COLO829 (cell line): ENCODE measurements around the gene FHIP2A.
"Not testable (repeated sequence)": the region's sequence is repeated elsewhere in the genome, so short reads cannot be mapped to it uniquely, and the experiment has no call there.

ENCODE experiments used
- DNase-seq: peaks from one replicate; pipeline ENCODE4 v3.0.0; 2012; ENCODE audit warnings: low spot score

Gene FHIP2A

DNA sequence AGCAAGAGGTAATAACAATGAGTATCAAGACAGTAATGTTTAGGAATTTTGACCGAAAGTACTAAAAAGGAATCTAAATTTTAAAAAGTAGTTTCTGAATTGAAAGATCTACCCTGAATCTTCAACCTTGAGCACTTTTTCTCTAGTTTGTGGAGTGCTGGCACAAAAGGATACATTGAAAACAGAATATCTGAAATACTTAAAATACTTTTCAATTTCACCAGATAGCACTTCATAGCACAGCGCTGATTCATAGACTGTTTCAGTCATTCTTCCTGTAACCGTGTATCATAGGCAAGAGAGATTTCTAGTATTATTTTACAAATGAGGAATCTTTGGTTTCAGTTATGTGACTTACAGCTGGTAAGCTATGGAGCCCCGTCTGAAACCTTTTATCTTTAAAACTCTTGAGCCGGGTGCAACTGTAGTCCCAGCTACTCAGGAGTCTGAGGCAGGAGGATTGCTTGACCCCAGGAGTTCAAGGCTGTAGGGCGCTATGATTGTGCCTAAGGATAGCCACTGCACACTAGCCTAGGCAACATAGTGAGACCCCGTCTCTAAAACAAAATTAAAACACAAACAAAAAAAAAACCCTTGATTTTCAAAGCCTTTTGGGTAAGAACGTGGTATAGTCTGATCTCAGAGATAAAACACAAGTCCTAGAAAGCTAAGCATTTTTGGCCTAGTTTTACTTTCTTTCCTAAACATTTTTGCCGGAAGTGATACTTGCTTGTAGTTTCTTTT is 35.1 kb downstream of the FHIP2A start:
- DNase-seq = no peak

DNA sequence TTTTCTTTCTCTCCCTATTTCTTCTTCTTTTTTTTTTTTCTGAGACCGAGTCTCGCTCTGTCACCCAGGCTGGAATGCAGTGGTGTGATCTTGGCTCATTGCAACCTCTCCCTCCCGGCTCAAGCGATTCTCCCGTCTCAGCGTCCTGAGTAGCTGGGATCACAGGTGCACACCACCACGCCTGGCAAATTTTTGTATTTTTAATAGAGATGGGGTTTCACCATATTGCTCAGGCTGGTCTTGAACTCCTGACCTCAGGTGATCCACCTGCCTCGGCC is 35.6 kb downstream of the FHIP2A start:
- DNase-seq = not testable (repeated sequence)

DNA sequence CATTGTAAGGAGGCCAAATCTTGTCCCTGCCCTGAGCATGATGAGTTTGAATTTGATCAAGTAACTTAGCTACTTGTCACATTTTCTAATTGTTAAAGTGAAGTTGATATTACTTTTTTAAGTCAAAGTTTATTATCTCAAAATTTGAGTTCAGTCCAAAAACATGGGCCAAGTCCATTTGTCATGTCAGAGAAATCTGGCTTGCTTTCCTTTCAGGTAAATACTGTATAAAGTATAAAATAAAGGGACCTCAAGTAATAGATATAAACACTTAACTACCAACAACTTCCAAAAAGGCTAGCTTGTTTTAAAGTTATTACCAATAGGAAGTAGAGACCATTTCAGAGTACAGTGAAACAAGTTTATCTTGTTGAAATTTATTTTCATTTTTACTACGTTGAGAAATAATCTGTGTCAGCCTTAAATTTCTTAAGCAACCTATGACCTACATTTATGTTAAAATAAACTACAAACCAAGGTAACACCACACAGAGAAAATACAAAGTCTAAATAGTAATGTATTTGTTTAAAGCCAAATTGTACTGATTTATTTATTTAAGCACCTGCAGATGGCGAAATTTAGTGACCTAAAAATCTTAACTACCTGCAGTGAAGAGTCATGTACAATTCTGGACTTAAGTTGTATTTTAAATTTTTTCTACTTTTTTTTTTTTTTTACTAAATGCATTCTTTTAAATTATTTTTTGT is 36.5 kb downstream of the FHIP2A start:
- no peak for DNase-seq

DNA sequence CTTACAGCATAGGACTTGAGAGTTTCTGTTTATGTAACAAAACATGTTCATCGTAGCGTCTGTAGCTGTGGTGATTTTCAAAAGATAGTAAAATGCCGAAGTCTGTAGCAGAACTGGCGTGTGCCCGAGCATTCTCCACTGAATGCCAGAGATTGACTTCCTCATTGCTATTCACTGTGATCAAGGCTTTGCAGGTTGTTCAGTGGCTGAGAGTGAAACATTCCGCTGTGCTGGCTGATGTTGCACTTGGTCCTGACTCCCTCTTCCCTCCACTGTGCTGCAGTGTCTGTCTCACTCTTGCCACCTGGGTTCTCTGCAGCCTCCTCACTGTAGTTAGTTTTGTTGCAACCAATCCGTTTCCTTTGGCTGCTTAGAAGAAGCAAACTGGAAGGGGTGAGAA is 37.6 kb downstream of the FHIP2A start:
- no peak for DNase-seq

DNA sequence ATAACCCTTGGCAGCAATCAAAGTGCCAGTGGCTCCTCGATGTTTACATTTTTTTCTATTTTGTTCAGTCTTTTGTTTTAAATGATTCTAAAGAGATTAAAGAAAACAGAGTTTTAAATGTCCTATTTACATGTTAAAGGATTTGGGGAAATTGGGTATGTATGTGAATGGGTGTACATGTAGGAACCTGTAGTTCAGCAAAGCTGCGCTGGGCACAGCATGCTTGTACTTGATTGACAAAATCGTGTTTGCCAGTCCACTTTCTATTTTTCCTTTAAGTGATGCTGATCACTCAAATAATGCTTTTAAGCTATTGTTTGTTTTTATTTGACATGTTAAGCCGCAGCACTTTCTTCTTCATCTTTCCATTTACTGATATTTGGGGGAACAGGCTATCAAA is 40.9 kb downstream of the FHIP2A start:
- no peak for DNase-seq

DNA sequence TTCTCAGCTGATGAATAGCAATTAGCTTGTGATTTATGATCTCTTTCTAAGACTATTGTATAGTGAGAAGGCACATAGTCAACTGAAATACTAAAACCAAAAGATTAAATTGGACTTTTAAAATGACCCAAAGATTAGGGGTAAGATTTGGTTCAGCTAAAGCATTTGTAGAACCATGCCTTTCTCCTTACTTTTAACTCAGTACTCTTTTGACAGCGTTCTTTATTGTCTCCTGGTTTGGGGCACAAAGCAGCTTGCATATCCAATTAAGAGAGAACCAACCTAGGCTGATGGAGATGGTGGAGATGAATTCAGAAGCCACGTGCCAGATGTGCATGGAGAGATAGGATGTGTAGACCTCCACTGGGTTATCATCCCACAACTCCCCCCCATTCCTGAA is 45.8 kb downstream of the FHIP2A start:
- no peak for DNase-seq

DNA sequence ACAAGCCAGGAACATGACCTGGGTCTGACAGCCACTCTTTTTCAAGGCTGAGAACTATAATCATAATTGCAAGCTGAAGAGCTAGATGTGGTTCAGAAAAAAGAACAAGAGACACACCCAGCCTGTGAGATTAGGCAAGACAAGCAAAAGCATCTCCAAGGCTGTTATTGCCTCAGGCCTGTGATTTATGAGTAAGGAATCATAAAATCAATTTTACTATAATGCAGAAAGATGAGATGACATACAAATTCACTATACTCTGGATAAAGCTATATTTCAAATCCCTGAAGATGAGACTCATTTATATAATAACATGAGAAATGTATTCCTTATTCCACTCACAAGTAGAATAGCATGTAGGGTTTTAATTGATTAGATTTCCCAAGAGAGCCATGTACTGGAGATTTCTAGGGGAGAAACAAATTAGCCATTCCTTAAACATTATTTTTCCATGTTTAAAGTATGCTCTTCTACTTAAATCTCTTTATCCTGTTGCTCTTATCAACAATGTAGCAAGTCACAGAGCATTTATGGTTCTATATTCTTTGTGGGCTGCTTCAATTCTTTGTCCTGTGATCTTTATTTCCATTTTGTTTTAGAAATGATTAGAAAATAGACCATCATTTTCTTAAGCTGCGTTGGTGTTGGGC is 47.4 kb downstream of the FHIP2A start:
- no peak for DNase-seq

DNA sequence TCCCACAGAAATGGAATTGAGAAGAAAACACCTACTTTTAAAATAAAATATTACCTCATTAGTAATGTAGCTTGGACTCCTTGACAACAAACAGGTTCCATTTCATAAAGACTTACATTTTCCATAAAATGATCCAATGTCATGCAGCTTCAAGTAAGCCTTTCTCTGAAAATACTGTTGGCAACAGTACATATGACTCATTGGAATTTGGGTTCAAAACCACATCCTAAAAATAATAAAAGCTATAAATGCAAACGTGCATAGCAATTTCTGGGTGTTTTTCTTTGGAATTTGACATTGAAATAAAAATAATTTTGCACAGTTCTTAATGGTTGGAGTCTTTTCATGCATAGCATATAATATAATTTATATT is 47.9 kb downstream of the FHIP2A start:
- DNase-seq = peak; percentile 63

DNA sequence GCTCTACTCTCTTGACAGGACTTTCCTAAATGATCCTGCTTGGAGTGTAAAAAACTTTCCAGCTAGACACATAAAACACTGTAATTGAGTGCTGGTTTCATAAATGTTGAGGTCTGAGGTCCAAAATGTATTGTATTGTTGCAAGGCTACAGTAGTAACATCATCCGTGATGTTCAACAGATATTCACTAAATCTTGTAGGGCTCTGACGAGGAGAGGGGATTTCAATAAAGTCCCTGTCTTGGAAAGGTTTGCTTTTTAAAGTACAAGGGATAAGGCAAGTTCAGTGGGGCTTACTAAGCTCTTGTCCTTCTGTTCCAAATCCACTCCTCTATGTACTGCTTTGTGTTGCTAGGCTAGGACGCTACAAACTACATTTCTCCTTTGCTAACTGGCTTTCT is 48.9 kb downstream of the FHIP2A start:
- no peak for DNase-seq

DNA sequence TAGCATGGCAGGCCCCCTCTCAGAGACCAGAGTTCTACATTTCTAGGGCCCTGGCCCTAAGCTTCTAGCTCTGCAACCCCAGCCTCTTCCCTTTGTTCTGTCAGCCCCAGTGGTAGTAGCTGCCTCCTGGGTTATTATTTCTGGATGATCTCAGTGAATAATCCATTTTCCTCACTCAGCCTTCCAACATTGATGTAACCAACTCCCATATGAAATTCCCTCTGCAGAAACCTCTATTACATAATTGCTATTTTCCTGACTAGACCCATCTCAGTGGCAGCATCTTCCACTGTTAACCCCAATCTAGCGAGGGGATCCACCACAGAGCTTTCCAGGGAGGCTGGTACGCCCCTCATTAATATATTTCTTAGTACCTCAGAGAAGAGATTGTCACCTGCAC is 49.8 kb downstream of the FHIP2A start:
- DNase-seq = no peak
